Measurements from ENCODE around the gene BRS3.

The BRS3 gene

GRCh38 chrX:136496186-136496763 is 8.5 kb downstream of the BRS3 start:
- no peak for DNase-seq

GRCh38 chrX:136496764-136497555 is 9.2 kb downstream of the BRS3 start:
- peak; percentile 90 for DNase-seq

DNA sequence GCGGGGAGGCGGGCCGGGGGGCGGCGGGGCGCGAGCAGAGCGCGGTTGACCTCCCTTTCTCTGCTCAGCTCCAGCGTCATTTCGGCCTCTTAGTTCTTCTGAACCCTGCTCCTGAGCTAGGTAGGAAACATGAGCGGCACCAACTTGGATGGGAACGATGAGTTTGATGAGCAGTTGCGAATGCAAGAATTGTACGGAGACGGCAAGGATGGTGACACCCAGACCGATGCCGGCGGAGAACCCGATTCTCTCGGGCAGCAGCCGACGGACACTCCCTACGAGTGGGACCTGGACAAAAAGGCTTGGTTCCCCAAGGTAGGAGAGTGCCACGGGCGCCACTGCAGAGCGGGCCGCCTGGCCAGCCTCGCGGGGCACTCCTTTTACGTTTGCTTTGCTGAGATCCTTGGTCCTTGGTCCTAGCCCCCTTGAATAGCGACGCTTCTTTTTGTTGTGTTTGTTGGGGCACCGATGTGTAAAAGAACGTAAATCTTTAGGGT is 9.9 kb downstream of the BRS3 start, which contains the start of gene HTATSF1:
TSS of gene HTATSF1 (plus strand) at position 37 of the 497 bp plus-strand sequence. CDS start at position 130, 93 bp downstream.
- DNase-seq = no peak

- no peak for DNase-seq
Measured at GRCh38 chrX:136519069-136519468, 31.3 kb downstream of the BRS3 start.

- DNase-seq = no peak
Measured at GRCh38 chrX:136523770-136524169, 36.0 kb downstream of the BRS3 start.

DNA sequence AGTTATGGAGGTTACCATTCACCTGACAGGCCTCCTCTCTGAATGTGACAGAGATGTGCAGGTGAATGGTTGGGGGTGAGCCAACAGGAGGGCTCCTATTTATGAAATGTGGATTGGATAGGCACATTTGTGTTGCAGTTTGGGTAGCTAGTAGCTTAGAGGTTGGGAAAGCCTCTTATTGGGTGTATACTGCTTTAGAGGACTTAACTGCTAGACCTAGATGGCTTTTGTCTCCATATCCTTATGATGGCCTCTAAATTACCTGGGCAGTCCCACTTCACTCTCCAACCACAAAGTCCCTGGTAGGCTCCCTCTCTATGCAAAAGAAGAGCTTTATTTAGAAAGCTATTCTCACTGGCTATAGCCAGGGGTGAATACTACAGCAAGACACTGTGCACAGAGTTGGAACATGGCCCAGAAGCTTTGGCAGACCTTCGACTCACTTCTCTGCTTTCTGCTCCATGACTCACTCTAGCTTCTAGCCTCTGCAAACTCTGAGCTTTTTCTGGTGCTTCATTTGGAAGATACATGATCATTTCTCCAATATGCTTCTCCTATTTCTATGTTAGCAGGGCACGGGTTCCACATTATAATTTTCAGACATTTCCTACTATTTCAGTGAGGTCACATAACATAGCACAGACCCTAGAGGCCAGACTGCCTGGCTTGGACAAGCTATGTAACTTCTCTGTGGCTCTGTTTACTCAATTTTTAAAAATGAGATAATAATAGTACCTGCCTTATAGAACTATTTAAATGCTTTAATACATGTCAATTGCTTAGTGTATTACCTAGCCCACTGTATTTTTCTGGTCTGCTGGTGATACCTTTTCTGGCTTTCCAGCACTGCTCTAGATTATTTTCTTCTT is 38.2 kb downstream of the BRS3 start:
- peak; percentile 87 for DNase-seq

GRCh38 chrX:136528645-136529315 is 41.0 kb downstream of the BRS3 start:
- DNase-seq = no peak

DNA sequence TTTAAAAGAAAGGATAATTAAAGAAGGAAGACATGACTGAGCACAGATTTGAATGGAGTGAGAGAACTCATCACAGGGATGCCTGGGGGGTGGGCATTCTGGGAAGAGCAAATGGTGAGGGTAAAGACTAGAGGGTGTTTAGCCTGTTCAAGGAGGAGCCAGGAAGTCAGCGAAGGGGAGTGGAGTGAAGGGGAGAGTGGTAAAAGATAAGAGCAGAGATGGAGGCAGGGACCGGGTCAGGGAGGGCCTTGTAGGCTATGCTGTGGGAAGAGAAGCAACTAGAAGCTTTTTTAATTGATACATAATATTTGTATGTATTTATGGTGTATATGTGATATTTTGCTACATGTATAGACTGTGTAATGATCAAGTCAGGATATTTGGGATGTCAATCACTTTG is 42.0 kb downstream of the BRS3 start:
- DNase-seq = no peak

DNA sequence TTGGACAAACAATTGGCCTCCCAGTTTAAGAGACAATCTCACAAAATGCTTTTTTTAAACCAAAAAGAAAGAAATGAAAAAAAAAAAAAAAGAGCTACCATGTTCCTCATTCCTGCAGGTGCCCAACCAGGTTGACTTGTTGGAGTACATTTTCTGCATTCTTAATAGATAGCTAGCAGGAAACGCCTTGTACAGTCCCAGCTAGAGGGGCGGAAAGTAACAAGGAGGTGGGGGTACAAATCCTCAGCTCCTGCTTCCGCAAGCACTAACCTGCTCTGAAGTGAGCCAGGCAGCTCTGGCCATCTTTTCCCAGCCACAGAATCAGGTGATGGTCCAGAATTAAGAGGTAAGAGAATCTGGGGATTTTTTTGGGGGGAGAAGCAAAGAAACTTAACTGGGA is 44.2 kb downstream of the BRS3 start, which contains the start of gene VGLL1:
TSS of gene VGLL1 (plus strand) at position 265 of the 400 bp plus-strand sequence. CDS start 3,806 bp downstream, outside the sequence.
- DNase-seq = no peak

DNA sequence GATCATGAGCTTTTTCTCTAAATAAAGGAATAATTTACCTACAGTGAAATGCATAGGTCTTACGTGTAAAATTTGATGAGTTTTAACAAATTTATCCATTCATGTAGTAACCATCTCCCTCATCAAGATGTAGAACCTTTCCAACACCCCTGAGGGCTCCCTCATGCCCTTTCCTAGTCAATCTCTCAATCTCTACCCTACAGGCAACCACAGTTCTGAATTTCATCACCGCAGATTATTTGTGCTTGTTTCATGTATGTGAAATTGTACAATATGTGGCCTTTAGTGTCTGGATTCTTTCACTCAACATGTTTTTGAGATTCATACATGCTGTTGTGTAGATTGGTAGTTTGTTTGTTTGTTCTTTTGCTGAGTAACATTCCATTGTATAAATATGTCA is 46.4 kb downstream of the BRS3 start:
- DNase-seq = no peak

DNA sequence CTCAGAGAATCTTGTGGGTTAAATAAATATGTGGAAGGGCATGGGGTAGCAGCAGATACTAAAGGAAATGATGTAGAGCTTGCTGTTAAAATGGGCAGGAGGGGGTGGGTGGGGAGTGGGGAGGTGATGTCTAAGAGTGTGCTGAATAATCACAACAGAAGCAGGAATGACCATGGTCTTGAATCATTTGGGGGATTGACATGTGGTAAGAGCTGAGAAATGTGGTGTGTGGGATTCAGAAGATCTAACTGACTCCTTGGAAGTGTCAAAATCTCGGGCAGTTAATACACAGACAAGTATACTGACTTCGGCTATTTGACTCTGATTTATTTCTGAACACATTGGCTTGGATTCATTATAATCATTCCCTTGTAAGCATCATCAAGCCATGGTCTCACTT is 51.1 kb downstream of the BRS3 start:
- DNase-seq = no peak

DNA sequence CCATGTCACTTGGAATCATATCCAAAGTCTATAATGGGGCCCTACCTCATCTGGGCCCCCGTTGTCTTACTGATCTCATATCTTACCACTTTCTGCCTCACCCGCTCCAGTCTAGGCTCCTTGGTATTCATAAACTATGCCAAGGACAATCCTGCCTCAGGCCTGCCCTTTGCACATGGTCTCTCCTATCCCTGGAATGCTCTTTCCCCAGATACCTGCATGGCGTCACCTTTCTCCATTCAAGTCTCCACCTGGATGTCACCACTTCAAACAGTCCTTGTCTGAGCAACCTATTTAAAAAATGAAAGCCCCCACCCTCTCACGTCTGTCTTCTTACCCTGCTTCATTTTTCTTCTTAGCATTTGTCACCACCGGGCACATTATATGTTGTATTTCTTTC is 52.5 kb downstream of the BRS3 start:
- DNase-seq = no peak

- DNase-seq = no peak
Measured at GRCh38 chrX:136541294-136541693, 53.5 kb downstream of the BRS3 start.

GRCh38 chrX:136542281-136542680 is 54.5 kb downstream of the BRS3 start:
- DNase-seq = no peak

Measured in right hindlimb (tissue), 1 donor.